ENCODE results near the gene SEPTIN11.

GRCh38 chr4:76930685-76931084, 18.9 kb upstream of the SEPTIN11 start:
- TF ChIP-seq YY1 (IDR thresholded peaks at IDR 0.05; ENCODE audit: low read depth) (no peak), RAD21 (IDR thresholded peaks at IDR 0.05; ENCODE audit: low read depth) (no peak), TAF1 (IDR thresholded peaks at IDR 0.05; ENCODE audit: low read depth) (no peak), REST (IDR thresholded peaks at IDR 0.05; ENCODE audit: low read depth) (no peak), EGR1 (IDR thresholded peaks at IDR 0.05) (no peak), ZBTB7A (IDR thresholded peaks at IDR 0.05; ENCODE audit: low read depth) (no peak), CREB1 (IDR thresholded peaks at IDR 0.05; ENCODE audit: low read depth) (no peak), NFIC (IDR thresholded peaks at IDR 0.05) (no peak), MAX (IDR thresholded peaks at IDR 0.05) (no peak), EP300 (IDR thresholded peaks at IDR 0.05; ENCODE audit: borderline replicate concordance) (no peak), TEAD4 (IDR thresholded peaks at IDR 0.05) (no peak)
